Activated naive CD8-positive, alpha-beta T cell treated with anti-CD3 and anti-CD28 coated beads for 36 hours (primary cell): ENCODE data around the gene MIF4GD. TPM values are rescaled to one million over a fixed set of nuclear protein-coding genes. Genes with fewer than 3 reads are reported as not detected.
A peak's percentile ranks its signal among the peaks of the same experiment; 100 is the strongest.
"Not testable (repeated sequence)": the region's sequence is repeated elsewhere in the genome, so short reads cannot be mapped to it uniquely, and the experiment has no call there.

ENCODE experiments used
- DNase-seq: peaks from one replicate; pipeline ENCODE4 v3.0.0; 2021
- H3K27ac Mint-ChIP-seq: one replicate; pipeline ENCODE4 v1.8.0; 2022; ENCODE audit warnings: mild to moderate bottlenecking, moderate library complexity, mixed read lengths
- H3K27me3 Mint-ChIP-seq: one replicate; pipeline ENCODE4 v1.8.0; 2022; ENCODE audit warnings: mild to moderate bottlenecking, mixed read lengths
- H3K36me3 Mint-ChIP-seq: one replicate; pipeline ENCODE4 v1.8.0; 2021; ENCODE audit warnings: mild to moderate bottlenecking, mixed read lengths
- H3K4me1 Mint-ChIP-seq: one replicate; pipeline ENCODE4 v1.8.0; 2021; ENCODE audit warnings: mixed read lengths
- H3K4me3 Mint-ChIP-seq: one replicate; pipeline ENCODE4 v1.8.0; 2022; ENCODE audit warnings: mild to moderate bottlenecking, moderate library complexity, mixed read lengths
- H3K9me3 Mint-ChIP-seq: one replicate; pipeline ENCODE4 v1.8.0; 2022; ENCODE audit warnings: mixed read lengths
- total RNA-seq, 2 experiments: library from RNA; stranded (reverse); gene quantifications; one replicate each; pipeline ENCODE4 v1.2.3, GENCODE V29; 2021

The MIF4GD gene
- total RNA-seq, 2 experiments from 2014 or later, result 35.3 to 38.1 TPM

GRCh38 chr17:75255954-75256698 lies 14.9 kb downstream of the MIF4GD start:
- H3K36me3 Mint-ChIP-seq, result peaks cover 16% of the 10 kb centered on the region
- peaks cover 72% of the 10 kb centered on the region for H3K4me1 Mint-ChIP-seq
- not testable (repeated sequence) for H3K9me3 Mint-ChIP-seq, DNase-seq, H3K4me3 Mint-ChIP-seq, H3K27me3 Mint-ChIP-seq
- H3K27ac Mint-ChIP-seq, result peak overlapping the region; percentile 49

DNA sequence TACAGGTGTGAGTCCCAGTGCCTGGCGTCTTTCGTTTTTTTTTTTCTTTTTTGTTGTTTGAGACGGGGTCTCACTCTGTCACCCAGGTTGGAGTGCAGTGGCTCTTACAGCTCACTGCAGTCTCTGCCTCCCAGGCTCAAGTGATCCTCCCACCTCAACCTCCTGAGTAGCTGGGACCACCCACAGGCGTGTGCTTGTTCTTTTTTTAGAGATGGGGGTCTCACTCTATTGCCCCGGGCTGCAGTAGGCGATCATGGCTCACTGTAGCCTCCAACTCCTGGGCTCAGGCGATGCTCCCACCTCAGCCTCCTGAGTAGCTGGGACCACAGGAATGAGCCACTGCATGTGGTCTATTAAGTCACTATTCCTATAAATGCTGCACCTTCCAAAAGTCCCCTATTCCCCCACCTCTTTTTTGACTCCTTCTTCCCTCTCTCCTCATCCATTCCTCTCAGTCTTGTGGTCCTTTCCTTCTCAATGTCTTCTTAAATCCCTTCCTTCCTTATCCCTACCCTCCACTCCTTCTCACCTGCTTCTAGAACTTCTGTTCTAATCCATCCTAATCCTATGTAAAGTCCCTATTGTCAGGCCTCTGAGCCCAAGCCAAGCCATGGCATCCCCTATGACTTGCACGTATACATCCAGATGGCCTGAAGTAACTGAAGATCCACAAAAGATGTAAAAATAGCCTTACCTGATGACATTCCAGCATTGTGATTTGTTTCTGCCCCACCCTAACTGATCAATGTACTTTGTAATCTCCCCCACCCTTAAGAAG lies 18.8 kb downstream of the MIF4GD start:
- Mint-ChIP-seq H3K4me3 (no peak overlapping the region), H3K9me3 (no peaks in the 10 kb centered on the region), H3K36me3 (peaks cover 19% of the 10 kb centered on the region), H3K4me1 (peaks cover 77% of the 10 kb centered on the region), H3K27ac (peak overlapping the region; percentile 83), H3K27me3 (no peaks in the 10 kb centered on the region)
- no peak for DNase-seq

GRCh38 chr17:75250009-75250471 lies 21.0 kb downstream of the MIF4GD start:
- H3K9me3 Mint-ChIP-seq, result no peaks in the 10 kb centered on the region
- H3K36me3 Mint-ChIP-seq, result peaks cover 24% of the 10 kb centered on the region
- no peaks in the 10 kb centered on the region for H3K27me3 Mint-ChIP-seq
- peak overlapping the region; percentile 75 for H3K4me3 Mint-ChIP-seq
- peak; percentile 90 for DNase-seq
- H3K4me1 Mint-ChIP-seq, result peaks cover 72% of the 10 kb centered on the region
- H3K27ac Mint-ChIP-seq, result peak overlapping the region; percentile 95

DNA sequence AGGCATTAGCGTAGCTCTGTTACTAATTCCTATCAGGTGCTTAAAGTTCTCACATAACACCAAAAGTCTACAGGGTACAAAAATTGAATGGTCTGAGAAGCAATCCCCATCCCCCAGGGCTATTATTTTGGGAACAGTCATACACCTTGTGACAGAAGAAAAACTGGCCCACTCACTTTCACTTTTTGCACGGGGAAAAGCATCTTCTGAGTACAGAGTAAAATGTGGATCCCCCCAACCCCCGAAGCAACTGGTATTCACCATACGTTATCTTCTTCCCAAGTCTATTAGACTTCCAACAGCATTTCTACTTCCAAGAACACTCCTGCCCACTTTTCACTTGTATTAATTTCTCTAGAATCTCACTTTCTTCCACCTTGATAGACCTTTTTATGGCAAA lies 21.5 kb downstream of the MIF4GD start:
- Mint-ChIP-seq H3K4me1 (peaks cover 70% of the 10 kb centered on the region), H3K4me3 (peak overlapping the region; percentile 75), H3K27me3 (no peaks in the 10 kb centered on the region), H3K36me3 (peaks cover 25% of the 10 kb centered on the region), H3K27ac (peak overlapping the region; percentile 95), H3K9me3 (no peaks in the 10 kb centered on the region)
- no peak for DNase-seq

DNA sequence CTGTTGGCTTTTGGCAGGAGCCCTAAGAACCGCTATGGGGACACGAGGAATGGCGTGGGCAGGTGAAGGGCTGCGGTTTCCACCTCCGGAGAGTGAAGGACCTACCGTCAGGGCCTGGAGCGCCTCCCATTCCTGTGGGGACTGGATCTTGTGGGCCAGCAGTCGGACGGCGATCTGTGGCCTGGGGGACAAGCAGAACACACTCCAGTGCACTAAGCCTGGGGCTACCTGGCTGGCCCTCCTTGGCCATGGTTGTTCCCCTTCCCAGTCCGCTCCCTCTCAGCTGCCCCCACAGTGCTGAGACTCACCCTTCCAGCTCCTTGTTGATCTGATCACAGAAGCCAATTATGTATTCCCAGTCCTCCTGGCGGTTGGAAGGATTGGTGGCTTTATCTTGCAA lies 24.6 kb downstream of the MIF4GD start:
- H3K36me3 Mint-ChIP-seq, result peaks cover 42% of the 10 kb centered on the region
- peaks cover 70% of the 10 kb centered on the region for H3K4me1 Mint-ChIP-seq
- H3K27me3 Mint-ChIP-seq, result no peaks in the 10 kb centered on the region
- H3K4me3 Mint-ChIP-seq, result no peak overlapping the region
- no peaks in the 10 kb centered on the region for H3K9me3 Mint-ChIP-seq
- no peak for DNase-seq
- peak overlapping the region; percentile 22 for H3K27ac Mint-ChIP-seq

GRCh38 chr17:75245011-75245410 lies 26.0 kb downstream of the MIF4GD start:
- Mint-ChIP-seq H3K36me3 (peaks cover 38% of the 10 kb centered on the region), H3K4me1 (peaks cover 66% of the 10 kb centered on the region), H3K9me3 (no peaks in the 10 kb centered on the region), H3K27me3 (no peaks in the 10 kb centered on the region), H3K27ac (peak overlapping the region; percentile 71), H3K4me3 (no peak overlapping the region)
- DNase-seq, result no peak

DNA sequence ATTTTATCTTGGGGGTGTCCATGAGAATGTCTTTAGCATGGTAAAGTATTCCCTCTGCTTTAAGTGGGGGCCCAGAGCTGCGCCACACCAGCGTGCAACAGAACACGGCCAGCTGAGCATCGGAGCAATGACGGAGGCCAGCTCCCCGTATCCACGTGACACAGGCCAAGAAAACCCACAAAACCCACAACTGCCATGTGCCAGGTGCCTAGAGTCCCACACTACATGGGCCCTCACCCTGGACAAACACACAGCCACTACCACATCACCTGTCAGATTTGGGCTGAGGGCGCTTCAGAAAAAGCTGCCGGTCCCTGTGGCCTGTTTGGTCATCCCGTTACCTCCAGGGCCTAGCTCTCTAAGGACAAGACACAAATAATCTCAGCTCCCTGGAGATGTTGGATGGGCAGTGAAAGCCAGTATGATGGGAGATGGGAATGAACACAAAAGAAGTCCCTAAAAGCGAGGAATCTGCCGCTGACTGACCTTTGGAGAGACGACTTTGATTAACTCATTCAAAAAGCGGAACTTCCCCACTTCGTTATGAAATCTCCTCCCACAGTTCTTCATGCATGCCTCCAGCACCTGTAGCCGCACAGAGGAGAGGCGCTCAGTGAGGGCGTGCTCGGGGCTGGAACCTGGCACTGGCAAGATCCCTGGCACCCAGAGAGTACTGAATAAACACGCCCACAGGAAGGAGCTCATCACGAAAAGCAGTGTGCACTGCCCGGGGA lies 26.7 kb downstream of the MIF4GD start:
- no peak overlapping the region for H3K4me3 Mint-ChIP-seq

DNA sequence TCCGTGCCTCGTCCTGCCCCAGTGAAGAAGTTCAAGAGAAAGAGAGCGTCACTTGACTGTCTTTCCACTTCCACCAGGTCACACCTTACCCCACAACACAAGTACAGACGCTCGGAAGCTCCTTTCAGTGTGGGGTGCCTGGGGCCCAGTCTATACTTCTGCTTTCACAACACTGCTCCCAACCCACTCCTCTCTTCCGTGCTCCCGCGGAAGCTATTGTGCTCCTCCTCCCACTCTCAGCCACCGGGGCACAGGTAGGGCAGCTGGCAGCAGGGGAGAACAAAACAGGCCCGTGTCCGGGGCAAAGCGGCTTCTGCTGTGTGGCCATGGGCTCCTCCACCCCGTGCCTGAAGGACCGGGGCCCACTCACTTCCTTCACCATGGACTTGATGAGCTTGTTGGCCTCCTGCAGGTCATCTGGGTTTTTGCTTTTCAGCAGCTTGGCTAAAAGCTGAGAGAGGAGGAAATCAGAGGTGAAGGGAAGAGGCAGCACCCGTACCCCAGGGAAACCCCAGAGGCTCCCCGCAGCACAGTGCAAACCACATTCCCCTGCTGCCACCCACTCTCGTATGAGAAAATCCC lies 28.5 kb downstream of the MIF4GD start:
- Mint-ChIP-seq H3K4me3 (peak overlapping the region; percentile 9), H3K9me3 (no peaks in the 10 kb centered on the region), H3K36me3 (peaks cover 35% of the 10 kb centered on the region), H3K4me1 (peaks cover 59% of the 10 kb centered on the region), H3K27me3 (no peaks in the 10 kb centered on the region), H3K27ac (peak overlapping the region; percentile 80)
- peak; percentile 31 for DNase-seq

More for the DNA sequence above, 26.7 kb downstream of the MIF4GD start:
- H3K9me3 Mint-ChIP-seq, result no peaks in the 10 kb centered on the region
- H3K4me1 Mint-ChIP-seq, result peaks cover 60% of the 10 kb centered on the region
- peaks cover 35% of the 10 kb centered on the region for H3K36me3 Mint-ChIP-seq
- no peaks in the 10 kb centered on the region for H3K27me3 Mint-ChIP-seq
- peak overlapping the region; percentile 71 for H3K27ac Mint-ChIP-seq
- peak; percentile 18 for DNase-seq

- Mint-ChIP-seq H3K4me1 (peaks cover 56% of the 10 kb centered on the region), H3K4me3 (no peak overlapping the region), H3K36me3 (peaks cover 35% of the 10 kb centered on the region), H3K27ac (peak overlapping the region; percentile 80), H3K27me3 (no peaks in the 10 kb centered on the region), H3K9me3 (no peaks in the 10 kb centered on the region)
- no peak for DNase-seq
Measured at GRCh38 chr17:75241996-75242460, 29.0 kb downstream of the MIF4GD start.

- no peaks in the 10 kb centered on the region for H3K9me3 Mint-ChIP-seq
- H3K4me1 Mint-ChIP-seq, result peaks cover 51% of the 10 kb centered on the region
- peaks cover 30% of the 10 kb centered on the region for H3K36me3 Mint-ChIP-seq
- DNase-seq, result no peak
- no peaks in the 10 kb centered on the region for H3K27me3 Mint-ChIP-seq
- H3K4me3 Mint-ChIP-seq, result no peak overlapping the region
- H3K27ac Mint-ChIP-seq, result peak overlapping the region; percentile 80
Measured at GRCh38 chr17:75241502-75241901, 29.5 kb downstream of the MIF4GD start.

DNA sequence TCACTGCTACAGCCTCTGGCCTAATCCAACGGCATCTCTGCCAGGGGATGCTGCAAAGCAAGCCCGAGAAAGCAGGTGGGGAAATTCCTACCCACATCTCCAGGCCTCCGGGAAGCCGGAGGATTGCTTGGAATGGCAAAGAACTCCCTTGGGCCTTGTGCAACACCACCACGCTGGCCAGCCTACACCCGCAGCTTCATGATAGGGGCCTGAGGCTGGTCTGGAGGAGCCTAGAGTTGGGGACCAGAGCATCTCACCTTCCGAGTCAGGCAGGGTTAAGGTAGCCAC lies 29.9 kb downstream of the MIF4GD start:
- Mint-ChIP-seq H3K27me3 (no peaks in the 10 kb centered on the region), H3K36me3 (peaks cover 30% of the 10 kb centered on the region), H3K4me1 (peaks cover 49% of the 10 kb centered on the region), H3K9me3 (no peaks in the 10 kb centered on the region), H3K27ac (no peak overlapping the region), H3K4me3 (no peak overlapping the region)
- no peak for DNase-seq

GRCh38 chr17:75240394-75241142 lies 30.5 kb downstream of the MIF4GD start:
- peaks cover 30% of the 10 kb centered on the region for H3K36me3 Mint-ChIP-seq
- peaks cover 46% of the 10 kb centered on the region for H3K4me1 Mint-ChIP-seq
- no peaks in the 10 kb centered on the region for H3K9me3 Mint-ChIP-seq
- no peaks in the 10 kb centered on the region for H3K27me3 Mint-ChIP-seq
- no peak overlapping the region for H3K4me3 Mint-ChIP-seq
- peak overlapping the region; percentile 63 for H3K27ac Mint-ChIP-seq
- DNase-seq, result peak; percentile 61

- no peak overlapping the region for H3K4me3 Mint-ChIP-seq
- no peaks in the 10 kb centered on the region for H3K9me3 Mint-ChIP-seq
- peak overlapping the region; percentile 20 for H3K27ac Mint-ChIP-seq
- no peaks in the 10 kb centered on the region for H3K27me3 Mint-ChIP-seq
- no peak for DNase-seq
- peaks cover 31% of the 10 kb centered on the region for H3K36me3 Mint-ChIP-seq
- peaks cover 46% of the 10 kb centered on the region for H3K4me1 Mint-ChIP-seq
Measured at GRCh38 chr17:75239778-75240393, 31.1 kb downstream of the MIF4GD start.

GRCh38 chr17:75239214-75239613 lies 31.8 kb downstream of the MIF4GD start:
- no peak overlapping the region for H3K4me3 Mint-ChIP-seq
- H3K9me3 Mint-ChIP-seq, result no peaks in the 10 kb centered on the region
- DNase-seq, result no peak
- H3K27ac Mint-ChIP-seq, result no peak overlapping the region
- H3K27me3 Mint-ChIP-seq, result no peaks in the 10 kb centered on the region
- H3K4me1 Mint-ChIP-seq, result peaks cover 40% of the 10 kb centered on the region
- peaks cover 30% of the 10 kb centered on the region for H3K36me3 Mint-ChIP-seq
